IMR-90 (cell line): ENCODE data around the gene ATP10A. TPM values are rescaled to one million over a fixed set of nuclear protein-coding genes. Genes with fewer than 3 reads are reported as not detected.

Experiments used
- ATAC-seq: fragments of 200-7000 bp; cut with Tn5 transposase; 2 replicates; pipeline ENCODE4 v1.9.1; 2020; ENCODE audit warnings: low read depth, mild to moderate bottlenecking, moderate library complexity
- BruUV-seq: library from RNA; stranded (reverse); fragments of 400-500 nt; replicated peaks from 2 replicates; lab custom pipeline; 2021; lab: Mats Ljungman, UMichigan
- CTCF ChIA-PET: fragments of 300-600 bp; formaldehyde crosslinking; extraction: SDS; loops from one replicate; lab custom pipeline; 2021; ENCODE audit warnings: antibody characterized with exemption; lab: Yijun Ruan, JAX
- POLR2A ChIA-PET: fragments of 300-600 bp; sonication (Branson Sonifier 250); formaldehyde crosslinking; loops from one replicate; lab custom pipeline; 2022; ENCODE audit warnings: antibody characterized with exemption; ENCODE audit not compliant: unreplicated experiment; lab: Charles Lee
- DNase-seq: peaks from one replicate; pipeline ENCODE4 v3.0.0; 2013
- H2AFZ ChIP-seq: replicated peaks from 2 replicates; pipeline ENCODE3; 2013; ENCODE audit warnings: low read length, mild to moderate bottlenecking; ENCODE audit not compliant: poor library complexity
- H2AK5ac ChIP-seq: 2 replicates; pipeline ENCODE4 v1.6.1; 2013; ENCODE audit warnings: low read depth, low read length, inconsistent platforms
- H2AK9ac ChIP-seq: replicated peaks from 2 replicates; pipeline ENCODE3; 2013; ENCODE audit warnings: mild to moderate bottlenecking, low read depth, low read length, moderate library complexity; ENCODE audit not compliant: poor library complexity
- H2BK120ac ChIP-seq: 2 replicates; pipeline ENCODE4 v1.6.1; 2013; ENCODE audit warnings: low read depth, low read length, inconsistent platforms
- H2BK15ac ChIP-seq: 3 replicates; pipeline ENCODE4 v1.6.1; 2013; ENCODE audit warnings: low read depth, low read length, inconsistent platforms
- H2BK20ac ChIP-seq: 2 replicates; pipeline ENCODE4 v1.6.1; 2013; ENCODE audit warnings: low read depth, mild to moderate bottlenecking, inconsistent platforms, low read length, moderate library complexity
- H2BK5ac ChIP-seq: 2 replicates; pipeline ENCODE4 v1.6.1; 2013; ENCODE audit warnings: mild to moderate bottlenecking, low read depth, low read length, inconsistent platforms; ENCODE audit not compliant: poor library complexity, severe bottlenecking
- H3K14ac ChIP-seq: replicated peaks from 2 replicates; pipeline ENCODE4 v1.6.1; 2013; ENCODE audit warnings: low read depth, low read length, inconsistent platforms
- H3K18ac ChIP-seq: 2 replicates; pipeline ENCODE4 v1.6.1; 2013; ENCODE audit warnings: low read depth, low read length, control low read depth
- H3K23ac ChIP-seq: 2 replicates; pipeline ENCODE4 v1.6.1; 2013; ENCODE audit warnings: low read depth, low read length, inconsistent platforms
- H3K27ac ChIP-seq: 2 replicates; pipeline ENCODE4 v1.5.1; 2013; ENCODE audit warnings: mild to moderate bottlenecking, control low read depth, low read length; ENCODE audit not compliant: insufficient read depth
- H3K27me3 ChIP-seq: 2 replicates; pipeline ENCODE4 v1.6.1; 2013; ENCODE audit warnings: low read length; ENCODE audit not compliant: control insufficient read depth, insufficient read depth
- H3K36me3 ChIP-seq: 2 replicates; pipeline ENCODE4 v1.6.1; 2013; ENCODE audit warnings: low read length, mixed read lengths; ENCODE audit not compliant: control insufficient read depth, insufficient read depth
- H3K4ac ChIP-seq: 2 replicates; pipeline ENCODE4 v1.6.1; 2013; ENCODE audit warnings: low read depth, low read length, inconsistent platforms
- H3K4me1 ChIP-seq: 2 replicates; pipeline ENCODE4 v1.6.1; 2013; ENCODE audit warnings: low read length, mixed read lengths; ENCODE audit not compliant: control insufficient read depth, insufficient read depth
- H3K4me2 ChIP-seq: 2 replicates; pipeline ENCODE4 v1.6.1; 2013; ENCODE audit warnings: low read depth, mild to moderate bottlenecking, control low read depth, low read length, moderate library complexity
- H3K4me3 ChIP-seq: 2 replicates; pipeline ENCODE4 v1.5.1; 2013; ENCODE audit warnings: low read depth, mild to moderate bottlenecking, control low read depth, low read length, moderate library complexity; ENCODE audit not compliant: insufficient read depth
- H3K56ac ChIP-seq: 2 replicates; pipeline ENCODE4 v1.6.1; 2013; ENCODE audit warnings: low read length, inconsistent platforms; ENCODE audit not compliant: insufficient read depth; ENCODE audit errors: extremely low read depth
- H3K79me1 ChIP-seq, 2 experiments: 2 replicates each; pipeline ENCODE4 v1.6.1; 2013; ENCODE audit warnings: low read length in 2 of 2, inconsistent platforms in 1 of 2, low read depth in 1 of 2
- H3K9ac ChIP-seq: 2 replicates; pipeline ENCODE4 v1.6.1; 2013; ENCODE audit warnings: low read depth, low read length, control low read depth
- H3K9me1 ChIP-seq: 2 replicates; pipeline ENCODE4 v1.6.1; 2013; ENCODE audit warnings: low read length, inconsistent platforms; ENCODE audit not compliant: insufficient read depth
- H3K9me3 ChIP-seq: 2 replicates; pipeline ENCODE4 v1.6.1; 2013; ENCODE audit warnings: low read length; ENCODE audit not compliant: control insufficient read depth, insufficient read depth
- H4K20me1 ChIP-seq: 2 replicates; pipeline ENCODE4 v1.6.1; 2013; ENCODE audit warnings: low read length, inconsistent platforms; ENCODE audit not compliant: insufficient read depth
- H4K5ac ChIP-seq: 2 replicates; pipeline ENCODE4 v1.6.1; 2013; ENCODE audit warnings: mild to moderate bottlenecking, low read depth, low read length, control low read depth
- H4K8ac ChIP-seq, 2 experiments: 2 replicates each; pipeline ENCODE4 v1.6.1; 2013; ENCODE audit warnings: low read depth in 2 of 2, low read length in 2 of 2, control low read depth in 1 of 2, inconsistent platforms in 1 of 2
- H4K91ac ChIP-seq: 2 replicates; pipeline ENCODE4 v1.6.1; 2013; ENCODE audit warnings: low read depth, low read length, inconsistent platforms; ENCODE audit not compliant: insufficient read depth
- CTCF ChIP-seq: conservative IDR thresholded peaks from 2 replicates; pipeline ENCODE4 v1.5.1; 2012; ENCODE audit warnings: mild to moderate bottlenecking, low read depth, low read length, improper control_type of control experiment
- RFX5 ChIP-seq: IDR thresholded peaks from 2 replicates; pipeline ENCODE4 v1.8.0; 2012; ENCODE audit warnings: low read depth, mild to moderate bottlenecking, low read length, moderate library complexity
- WGBS, 2 experiments: methylation state at CpG; one replicate each; pipeline versions ENCODE4 v1.1.5 to v1.1.7; 2013; ENCODE audit warnings: missing lambda C conversion rate in 2 of 2; ENCODE audit not compliant: insufficient read length in 1 of 2; ENCODE audit errors: extremely low coverage in 2 of 2; 5-methylcytosine and 5-hydroxymethylcytosine counted together
- dilution Hi-C: fragments of 300-500 bp; cut with HindIII; formaldehyde crosslinking; loops from one replicate; pipeline ENCODE4 v1.14.3; 2018; ENCODE audit warnings: low sequenced_read_pairs; ENCODE audit not compliant: unreplicated experiment
- in situ Hi-C: fragments of 300-500 bp; cut with MboI; formaldehyde crosslinking; loops from 3 replicates; pipeline ENCODE4 v1.14.3; 2019; ENCODE audit warnings: low sequenced_read_pairs, inconsistent platforms, mixed read lengths
- intact Hi-C: fragments of 100-400 bp; cut with micrococcal nuclease; formaldehyde crosslinking; loops from 2 replicates; pipeline ENCODE4 v1.10.0; 2022
- polyA plus RNA-seq, 3 experiments: library from polyadenylated mRNA; depleted of rRNA; stranded (reverse); fragments of >200 nt; gene quantifications; 2 replicates each; pipeline ENCODE4 v1.2.3, GENCODE V29; 2012; ENCODE audit warnings: low replicate concordance in 1 of 3
- total RNA-seq: library from RNA; depleted of rRNA; stranded (reverse); fragments of >200 nt; gene quantifications from 2 replicates; pipeline ENCODE4 v1.2.3, GENCODE V29; 2012

Gene ATP10A
- total and polyA plus RNA-seq, 2 of the 4 experiments (the other 2 are of a cell fraction) = 13.8 to 16.0 TPM

GRCh38 chr15:25797511-25797935 lies 65.6 kb downstream of the ATP10A start:
- H3K9ac ChIP-seq = no peak overlapping the region
- POLR2A ChIA-PET = no interaction called here
- H2BK15ac ChIP-seq = no peak overlapping the region
- BruUV-seq = no TSS peak
- no peak overlapping the region for H3K56ac ChIP-seq
- H3K18ac ChIP-seq = no peak overlapping the region; the same call in 1 of the 2 replicates
- peak overlapping the region; percentile 52 for H4K5ac ChIP-seq
- H2BK5ac ChIP-seq = peak overlapping the region; percentile 24
- H3K9me3 ChIP-seq = no peaks in the 10 kb centered on the region
- H3K9me1 ChIP-seq = peaks cover 11% of the 10 kb centered on the region; the same call in 1 of the 2 replicates
- peak overlapping the region; percentile 47 for H3K4ac ChIP-seq
- H3K4me2 ChIP-seq = peak overlapping the region; percentile 53
- 0 out of 2 replicates have a peak, but pooled peaks have one; percentile 9 for TF ChIP-seq CTCF
- no peak for TF ChIP-seq RFX5
- ATAC-seq (peak; percentile 73), DNase-seq (peak; percentile 10)
- H4K91ac ChIP-seq = no peak overlapping the region; the same call in 1 of the 2 replicates
- no peaks in the 10 kb centered on the region for H3K36me3 ChIP-seq
- CTCF ChIA-PET = interaction anchor here (0.6 to 1.1 kb wide), 2 partner anchors 12 to 136 kb away, joined by 3 read pairs; no protein-coding TSS in a partner anchor
- peaks cover 10% of the 10 kb centered on the region for H3K4me1 ChIP-seq
- no peak overlapping the region for H3K4me3 ChIP-seq
- H3K27ac ChIP-seq = 0 out of 2 replicates have a peak overlapping the region, but pooled peaks have one; percentile 1
- peak overlapping the region; percentile 64 for H2AFZ ChIP-seq
- in situ Hi-C loops = no loop called here
- dilution Hi-C loops = no loop called here
- no peaks in the 10 kb centered on the region for H4K20me1 ChIP-seq
- peak overlapping the region in 1 of 2 experiments; percentile 22; a peak in 2 of 4 replicates for H4K8ac ChIP-seq
- no peak overlapping the region for H2BK120ac ChIP-seq
- H3K14ac ChIP-seq = no peak overlapping the region
- WGBS, 2 experiments = 100% methylated on average over 1 of the region's 8 CpGs; no CpG with 5 or more reads in 1 of the 2 experiments
- H3K27me3 ChIP-seq = no peaks in the 10 kb centered on the region
- no peak overlapping the region for H3K23ac ChIP-seq
- H3K79me1 ChIP-seq = peaks cover 21 to 73% of the 10 kb centered on the region in 2 experiments
- no peak overlapping the region for H2AK5ac ChIP-seq
- peak overlapping the region; percentile 90 for H2AK9ac ChIP-seq
- intact Hi-C loops = no loop called here
- no peak overlapping the region for H2BK20ac ChIP-seq
